ENCODE data around the gene FRMD1.

DNA sequence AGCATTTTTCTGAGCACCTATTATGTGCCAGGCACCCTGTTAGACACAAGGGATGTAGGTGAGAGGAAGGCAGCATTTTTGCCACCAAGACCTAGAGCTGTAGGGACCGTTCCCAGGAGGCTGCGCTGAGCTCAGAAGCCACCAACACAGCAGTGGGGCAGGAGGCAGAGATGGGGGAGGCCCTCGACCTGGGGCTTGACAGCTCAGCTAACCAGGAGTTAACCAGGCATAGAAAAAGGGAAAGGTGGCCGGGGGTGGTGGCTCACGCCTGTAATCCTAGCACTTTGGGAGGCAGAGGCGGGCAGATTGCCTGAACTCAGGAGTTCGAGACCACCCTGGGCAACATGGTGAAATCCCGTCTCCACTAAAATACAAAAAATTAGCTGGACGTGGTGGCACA lies 52.1 kb downstream of the FRMD1 start:
- no peak for TF ChIP-seq POLR2AphosphoS5 (IDR thresholded peaks at IDR 0.05; ENCODE audit: low read depth, low read length)
- no peak for TF ChIP-seq POLR2A (IDR thresholded peaks at IDR 0.05; ENCODE audit: low read depth, low read length)
- TF ChIP-seq TAF1 (IDR thresholded peaks at IDR 0.05; ENCODE audit: borderline replicate concordance, low read depth, low read length): no peak
